ENCODE data around the gene DCUN1D2.
"Not testable (repeated sequence)": the region's sequence is repeated elsewhere in the genome, so short reads cannot be mapped to it uniquely, and the experiment has no call there.

DNA sequence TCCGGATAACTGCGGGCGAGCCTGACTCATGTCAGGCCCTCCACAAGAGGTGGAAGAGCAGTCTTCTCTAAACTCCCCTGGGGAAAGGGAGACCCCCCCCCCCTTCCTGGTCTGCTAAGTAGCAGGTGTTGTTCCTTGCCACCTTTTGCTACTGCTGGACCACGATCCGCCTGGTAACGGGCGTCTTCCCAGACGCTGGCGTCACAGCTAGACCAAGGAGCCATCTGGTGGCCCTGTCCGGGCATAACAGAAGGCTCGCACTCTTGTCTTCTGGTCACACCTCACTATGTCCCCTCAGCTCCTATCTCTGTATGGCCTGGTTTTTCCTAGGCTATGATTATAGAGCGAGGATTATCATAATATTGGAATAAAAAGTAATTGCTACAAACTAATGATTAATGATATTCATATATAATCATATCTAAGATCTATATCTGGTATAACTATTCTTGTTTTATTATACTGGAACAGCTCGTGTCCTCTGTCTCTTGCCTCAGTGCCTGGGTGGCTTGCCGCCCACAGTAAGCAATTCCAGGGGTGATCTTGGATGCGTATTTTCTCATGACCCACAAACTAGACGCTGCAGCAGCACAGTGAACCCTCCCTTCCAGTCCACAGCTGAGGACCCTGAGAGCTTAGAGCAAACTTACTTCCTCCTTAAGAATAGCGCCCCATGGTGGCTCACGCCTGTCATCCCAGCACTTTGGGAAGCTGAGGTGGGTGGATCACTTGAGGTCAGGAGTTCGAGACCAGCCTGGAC, 39.5 kb downstream of the DCUN1D2 start:
- TF ChIP-seq CTCF (conservative IDR thresholded peaks at IDR 0.05; ENCODE audit: low read depth, low read length): 0 out of 2 replicates have a peak, but pooled peaks have one; percentile 11
- not testable (repeated sequence) for TF ChIP-seq EZH2 (IDR thresholded peaks at IDR 0.05; ENCODE audit: low read length, unreplicated experiment)

Data from PC-3 (cell line).